ENCODE measurements around the gene TFPI. TPM values are rescaled to one million over a fixed set of nuclear protein-coding genes. Genes with fewer than 3 reads are reported as not detected.

The TFPI gene
- total RNA-seq, 1 experiment from 2014 or later = 29.1 TPM

GRCh38 chr2:187483537-187483936 lies 70.7 kb downstream of the TFPI start:
- Histone ChIP-seq H4K20me1 (ENCODE audit: insufficient read depth) (no peaks in the 10 kb centered on the region), H2AFZ (ENCODE audit: low read depth, low read length, poor library complexity, severe bottlenecking) (no peak overlapping the region), H3K4me3 (replicated peaks in 1 of 2; ENCODE audit: low read depth in 1 of 2, low read length in 2 of 2) (no peak overlapping the region), H3K9me2 (ENCODE audit: insufficient read depth) (no peaks in the 10 kb centered on the region), H3K4me1 (ENCODE audit: control insufficient read depth in 1 of 2, insufficient read depth in 2 of 2, low read length in 2 of 2) (no peaks in the 10 kb centered on the region), H3K79me2 (ENCODE audit: insufficient read depth, low read length) (no peaks in the 10 kb centered on the region), H3K4me2 (ENCODE audit: low read length) (no peak overlapping the region), H3K27ac (ENCODE audit: low read depth, low read length) (no peak overlapping the region), H3K36me3 (ENCODE audit: control insufficient read depth in 1 of 2, insufficient read depth in 2 of 2, low read length in 2 of 2) (no peaks in the 10 kb centered on the region), H3K9ac (ENCODE audit: low read length) (no peak overlapping the region), H3K9me3 (ENCODE audit: control insufficient read depth in 1 of 2, insufficient read depth in 1 of 2, low read depth in 1 of 2, low read length in 2 of 2) (no peaks in the 10 kb centered on the region), H3K27me3 (ENCODE audit: insufficient read depth, low read length) (no peaks in the 10 kb centered on the region)
- ATAC-seq (no peak), DNase-seq (ENCODE audit: low read depth, low spot score) (no peak)
- ChIA-PET CTCF (interaction anchor here (1.0 kb wide), 1 partner anchor 98 kb away, joined by 3 read pairs; no protein-coding TSS in a partner anchor), POLR2A (no interaction called here), RAD21 (ENCODE audit: low non-redundant PET in 1 of 2, low total read pairs in 2 of 2, uncharacterized antibody in 2 of 2, unreplicated experiment in 2 of 2) (no interaction called here)
- BruUV-seq (replicated peaks) = no TSS peak
- intact Hi-C loops (cut with micrococcal nuclease) = no loop called here
- TF ChIP-seq ATF3 (IDR thresholded peaks at IDR 0.05) (no peak), MAX (IDR thresholded peaks at IDR 0.05) (no peak), ZBTB33 (IDR thresholded peaks at IDR 0.05; ENCODE audit: extremely low read depth, insufficient replicate concordance, low read length) (no peak), POLR2AphosphoS5 (IDR thresholded peaks at IDR 0.05; ENCODE audit: low read depth, low read length) (no peak), ELF1 (IDR thresholded peaks at IDR 0.05; ENCODE audit: borderline replicate concordance, low read depth) (no peak), CEBPB (IDR thresholded peaks at IDR 0.05; ENCODE audit: low read depth) (no peak), FOSL1 (IDR thresholded peaks at IDR 0.05; ENCODE audit: low read depth) (no peak), EGR1 (IDR thresholded peaks at IDR 0.05; ENCODE audit: low read depth) (no peak), RAD21 (IDR thresholded peaks at IDR 0.05; ENCODE audit: low read depth) (no peak), SRF (IDR thresholded peaks at IDR 0.05; ENCODE audit: low read depth) (no peak)

Data from HCT116 (cell line).